IMR-90 (cell line): ENCODE results near the gene OTOG. TPM values are rescaled to one million over a fixed set of nuclear protein-coding genes. Genes with fewer than 3 reads are reported as not detected.

Source experiments
- ATAC-seq: fragments of 200-7000 bp; cut with Tn5 transposase; 2 replicates; pipeline ENCODE4 v1.9.1; 2020; ENCODE audit warnings: low read depth, mild to moderate bottlenecking, moderate library complexity
- BruUV-seq: library from RNA; stranded (reverse); fragments of 400-500 nt; replicated peaks from 2 replicates; lab custom pipeline; 2021; lab: Mats Ljungman, UMichigan
- CTCF ChIA-PET: fragments of 300-600 bp; formaldehyde crosslinking; extraction: SDS; loops from one replicate; lab custom pipeline; 2021; ENCODE audit warnings: antibody characterized with exemption; lab: Yijun Ruan, JAX
- POLR2A ChIA-PET: fragments of 300-600 bp; sonication (Branson Sonifier 250); formaldehyde crosslinking; loops from one replicate; lab custom pipeline; 2022; ENCODE audit warnings: antibody characterized with exemption; ENCODE audit not compliant: unreplicated experiment; lab: Charles Lee
- DNase-seq: peaks from one replicate; pipeline ENCODE4 v3.0.0; 2013
- H2AFZ ChIP-seq: replicated peaks from 2 replicates; pipeline ENCODE3; 2013; ENCODE audit warnings: low read length, mild to moderate bottlenecking; ENCODE audit not compliant: poor library complexity
- H2AK5ac ChIP-seq: 2 replicates; pipeline ENCODE4 v1.6.1; 2013; ENCODE audit warnings: low read depth, low read length, inconsistent platforms
- H2AK9ac ChIP-seq: replicated peaks from 2 replicates; pipeline ENCODE3; 2013; ENCODE audit warnings: mild to moderate bottlenecking, low read depth, low read length, moderate library complexity; ENCODE audit not compliant: poor library complexity
- H2BK120ac ChIP-seq: 2 replicates; pipeline ENCODE4 v1.6.1; 2013; ENCODE audit warnings: low read depth, low read length, inconsistent platforms
- H2BK15ac ChIP-seq: 3 replicates; pipeline ENCODE4 v1.6.1; 2013; ENCODE audit warnings: low read depth, low read length, inconsistent platforms
- H2BK20ac ChIP-seq: 2 replicates; pipeline ENCODE4 v1.6.1; 2013; ENCODE audit warnings: low read depth, mild to moderate bottlenecking, inconsistent platforms, low read length, moderate library complexity
- H2BK5ac ChIP-seq: 2 replicates; pipeline ENCODE4 v1.6.1; 2013; ENCODE audit warnings: mild to moderate bottlenecking, low read depth, low read length, inconsistent platforms; ENCODE audit not compliant: poor library complexity, severe bottlenecking
- H3K14ac ChIP-seq: replicated peaks from 2 replicates; pipeline ENCODE4 v1.6.1; 2013; ENCODE audit warnings: low read depth, low read length, inconsistent platforms
- H3K18ac ChIP-seq: 2 replicates; pipeline ENCODE4 v1.6.1; 2013; ENCODE audit warnings: low read depth, low read length, control low read depth
- H3K23ac ChIP-seq: 2 replicates; pipeline ENCODE4 v1.6.1; 2013; ENCODE audit warnings: low read depth, low read length, inconsistent platforms
- H3K27ac ChIP-seq: 2 replicates; pipeline ENCODE4 v1.5.1; 2013; ENCODE audit warnings: mild to moderate bottlenecking, control low read depth, low read length; ENCODE audit not compliant: insufficient read depth
- H3K27me3 ChIP-seq: 2 replicates; pipeline ENCODE4 v1.6.1; 2013; ENCODE audit warnings: low read length; ENCODE audit not compliant: control insufficient read depth, insufficient read depth
- H3K36me3 ChIP-seq: 2 replicates; pipeline ENCODE4 v1.6.1; 2013; ENCODE audit warnings: low read length, mixed read lengths; ENCODE audit not compliant: control insufficient read depth, insufficient read depth
- H3K4ac ChIP-seq: 2 replicates; pipeline ENCODE4 v1.6.1; 2013; ENCODE audit warnings: low read depth, low read length, inconsistent platforms
- H3K4me1 ChIP-seq: 2 replicates; pipeline ENCODE4 v1.6.1; 2013; ENCODE audit warnings: low read length, mixed read lengths; ENCODE audit not compliant: control insufficient read depth, insufficient read depth
- H3K4me2 ChIP-seq: 2 replicates; pipeline ENCODE4 v1.6.1; 2013; ENCODE audit warnings: low read depth, mild to moderate bottlenecking, control low read depth, low read length, moderate library complexity
- H3K4me3 ChIP-seq: 2 replicates; pipeline ENCODE4 v1.5.1; 2013; ENCODE audit warnings: low read depth, mild to moderate bottlenecking, control low read depth, low read length, moderate library complexity; ENCODE audit not compliant: insufficient read depth
- H3K56ac ChIP-seq: 2 replicates; pipeline ENCODE4 v1.6.1; 2013; ENCODE audit warnings: low read length, inconsistent platforms; ENCODE audit not compliant: insufficient read depth; ENCODE audit errors: extremely low read depth
- H3K79me1 ChIP-seq, 2 experiments: 2 replicates each; pipeline ENCODE4 v1.6.1; 2013; ENCODE audit warnings: low read length in 2 of 2, inconsistent platforms in 1 of 2, low read depth in 1 of 2
- H3K9ac ChIP-seq: 2 replicates; pipeline ENCODE4 v1.6.1; 2013; ENCODE audit warnings: low read depth, low read length, control low read depth
- H3K9me1 ChIP-seq: 2 replicates; pipeline ENCODE4 v1.6.1; 2013; ENCODE audit warnings: low read length, inconsistent platforms; ENCODE audit not compliant: insufficient read depth
- H3K9me3 ChIP-seq: 2 replicates; pipeline ENCODE4 v1.6.1; 2013; ENCODE audit warnings: low read length; ENCODE audit not compliant: control insufficient read depth, insufficient read depth
- H4K20me1 ChIP-seq: 2 replicates; pipeline ENCODE4 v1.6.1; 2013; ENCODE audit warnings: low read length, inconsistent platforms; ENCODE audit not compliant: insufficient read depth
- H4K5ac ChIP-seq: 2 replicates; pipeline ENCODE4 v1.6.1; 2013; ENCODE audit warnings: mild to moderate bottlenecking, low read depth, low read length, control low read depth
- H4K8ac ChIP-seq, 2 experiments: 2 replicates each; pipeline ENCODE4 v1.6.1; 2013; ENCODE audit warnings: low read depth in 2 of 2, low read length in 2 of 2, control low read depth in 1 of 2, inconsistent platforms in 1 of 2
- H4K91ac ChIP-seq: 2 replicates; pipeline ENCODE4 v1.6.1; 2013; ENCODE audit warnings: low read depth, low read length, inconsistent platforms; ENCODE audit not compliant: insufficient read depth
- BHLHE40 ChIP-seq: fragments of 150-350 bp; IDR thresholded peaks from 2 replicates; pipeline ENCODE4 v1.6.1; 2016; ENCODE audit warnings: mild to moderate bottlenecking, low read depth, low read length
- CEBPB ChIP-seq: IDR thresholded peaks from 2 replicates; pipeline ENCODE4 v1.6.1; 2012; ENCODE audit warnings: low read depth, low read length, improper control_type of control experiment
- CHD1 ChIP-seq: IDR thresholded peaks from 2 replicates; pipeline ENCODE4 v1.6.1; 2012; ENCODE audit warnings: low read depth, low read length, improper control_type of control experiment
- CTCF ChIP-seq: conservative IDR thresholded peaks from 2 replicates; pipeline ENCODE4 v1.5.1; 2012; ENCODE audit warnings: mild to moderate bottlenecking, low read depth, low read length, improper control_type of control experiment
- ELK1 ChIP-seq: fragments of 150-350 bp; IDR thresholded peaks from 2 replicates; pipeline ENCODE4 v1.6.1; 2016; ENCODE audit warnings: low read depth, mild to moderate bottlenecking, low read length, moderate library complexity, borderline replicate concordance
- FOS ChIP-seq: fragments of 150-350 bp; IDR thresholded peaks from 2 replicates; pipeline ENCODE4 v1.6.1; 2016; ENCODE audit warnings: low read depth, low read length
- MAFK ChIP-seq: IDR thresholded peaks from 2 replicates; pipeline ENCODE4 v1.6.1; 2012; ENCODE audit warnings: low read depth, low read length, improper control_type of control experiment
- MAZ ChIP-seq: IDR thresholded peaks from 2 replicates; pipeline ENCODE4 v1.6.1; 2012; ENCODE audit warnings: low read depth, mild to moderate bottlenecking, low read length, improper control_type of control experiment, moderate library complexity, borderline replicate concordance
- MXI1 ChIP-seq: IDR thresholded peaks from 2 replicates; pipeline ENCODE4 v1.6.1; 2012; ENCODE audit warnings: low read depth, mild to moderate bottlenecking, low read length, moderate library complexity, borderline replicate concordance
- NFE2L2 ChIP-seq: fragments of 150-350 bp; IDR thresholded peaks from 2 replicates; pipeline ENCODE4 v1.6.1; 2016; ENCODE audit warnings: low read depth, mild to moderate bottlenecking, low read length
- POLR2A ChIP-seq: IDR thresholded peaks from 2 replicates; pipeline ENCODE4 v1.6.1; 2012; ENCODE audit warnings: mild to moderate bottlenecking, low read depth, low read length
- RAD21 ChIP-seq: IDR thresholded peaks from 2 replicates; pipeline ENCODE4 v1.6.1; 2012; ENCODE audit warnings: low read length, improper control_type of control experiment
- RCOR1 ChIP-seq: IDR thresholded peaks from 2 replicates; pipeline ENCODE4 v1.6.1; 2012; ENCODE audit warnings: mild to moderate bottlenecking, low read length, improper control_type of control experiment; ENCODE audit not compliant: insufficient replicate concordance
- RFX5 ChIP-seq: IDR thresholded peaks from 2 replicates; pipeline ENCODE4 v1.8.0; 2012; ENCODE audit warnings: low read depth, mild to moderate bottlenecking, low read length, moderate library complexity
- SMC3 ChIP-seq: fragments of 150-350 bp; IDR thresholded peaks from 2 replicates; pipeline ENCODE4 v1.6.1; 2016; ENCODE audit warnings: low read depth, mild to moderate bottlenecking, antibody characterized with exemption, low read length, moderate library complexity
- WGBS, 2 experiments: methylation state at CpG; one replicate each; pipeline versions ENCODE4 v1.1.5 to v1.1.7; 2013; ENCODE audit warnings: missing lambda C conversion rate in 2 of 2; ENCODE audit not compliant: insufficient read length in 1 of 2; ENCODE audit errors: extremely low coverage in 2 of 2; 5-methylcytosine and 5-hydroxymethylcytosine counted together
- dilution Hi-C: fragments of 300-500 bp; cut with HindIII; formaldehyde crosslinking; loops from one replicate; pipeline ENCODE4 v1.14.3; 2018; ENCODE audit warnings: low sequenced_read_pairs; ENCODE audit not compliant: unreplicated experiment
- in situ Hi-C: fragments of 300-500 bp; cut with MboI; formaldehyde crosslinking; loops from 3 replicates; pipeline ENCODE4 v1.14.3; 2019; ENCODE audit warnings: low sequenced_read_pairs, inconsistent platforms, mixed read lengths
- intact Hi-C: fragments of 100-400 bp; cut with micrococcal nuclease; formaldehyde crosslinking; loops from 2 replicates; pipeline ENCODE4 v1.10.0; 2022
- polyA plus RNA-seq, 3 experiments: library from polyadenylated mRNA; depleted of rRNA; stranded (reverse); fragments of >200 nt; gene quantifications; 2 replicates each; pipeline ENCODE4 v1.2.3, GENCODE V29; 2012; ENCODE audit warnings: low replicate concordance in 1 of 3
- total RNA-seq: library from RNA; depleted of rRNA; stranded (reverse); fragments of >200 nt; gene quantifications from 2 replicates; pipeline ENCODE4 v1.2.3, GENCODE V29; 2012
- TF ChIP-seq, protein P1 (sequence below): fragments of 150-350 bp; IDR thresholded peaks from 2 replicates; pipeline ENCODE4 v1.6.1; 2017; ENCODE audit warnings: mild to moderate bottlenecking, antibody characterized with exemption, low read length, low read depth

The OTOG gene
- total and polyA plus RNA-seq, 2 of the 4 experiments (the other 2 are of a cell fraction): not detected

GRCh38 chr11:17686231-17686980 is 139.3 kb downstream of the OTOG start:
- H3K23ac ChIP-seq: no peak overlapping the region
- H3K14ac ChIP-seq: no peak overlapping the region
- no peaks in the 10 kb centered on the region for H3K36me3 ChIP-seq
- no peak overlapping the region for H4K91ac ChIP-seq
- H3K27me3 ChIP-seq: peaks cover 5% of the 10 kb centered on the region; the same call in 1 of the 2 replicates
- H2BK5ac ChIP-seq: no peak overlapping the region
- no peaks in the 10 kb centered on the region for H3K9me1 ChIP-seq
- no peaks in the 10 kb centered on the region for H3K9me3 ChIP-seq
- no peak overlapping the region for H2AK5ac ChIP-seq
- no peak overlapping the region for H2AFZ ChIP-seq
- ChIA-PET CTCF (no interaction called here), POLR2A (no interaction called here)
- H3K4ac ChIP-seq: no peak overlapping the region
- H2BK15ac ChIP-seq: no peak overlapping the region
- H4K5ac ChIP-seq: no peak overlapping the region
- no peak overlapping the region for H3K18ac ChIP-seq
- intact Hi-C loops: no loop called here
- H3K4me2 ChIP-seq: no peak overlapping the region
- H3K4me3 ChIP-seq: no peak overlapping the region
- TF ChIP-seq RAD21 (no peak), MXI1 (no peak), RFX5 (no peak), CEBPB (no peak), FOS (no peak), RCOR1 (no peak), BHLHE40 (no peak), MAZ (no peak), POLR2A (no peak), CTCF (no peak), CHD1 (no peak), SMC3 (no peak), ELK1 (no peak), NFE2L2 (no peak), MAFK (no peak)
- TF ChIP-seq, protein P1, sequence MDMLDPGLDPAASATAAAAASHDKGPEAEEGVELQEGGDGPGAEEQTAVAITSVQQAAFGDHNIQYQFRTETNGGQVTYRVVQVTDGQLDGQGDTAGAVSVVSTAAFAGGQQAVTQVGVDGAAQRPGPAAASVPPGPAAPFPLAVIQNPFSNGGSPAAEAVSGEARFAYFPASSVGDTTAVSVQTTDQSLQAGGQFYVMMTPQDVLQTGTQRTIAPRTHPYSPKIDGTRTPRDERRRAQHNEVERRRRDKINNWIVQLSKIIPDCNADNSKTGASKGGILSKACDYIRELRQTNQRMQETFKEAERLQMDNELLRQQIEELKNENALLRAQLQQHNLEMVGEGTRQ: no peak
- in situ Hi-C loops: no loop called here
- ATAC-seq (no peak), DNase-seq (no peak)
- no peaks in the 10 kb centered on the region for H4K20me1 ChIP-seq
- H3K27ac ChIP-seq: no peak overlapping the region
- no peak overlapping the region for H2BK20ac ChIP-seq
- H3K56ac ChIP-seq: no peak overlapping the region
- no peaks in the 10 kb centered on the region for H3K4me1 ChIP-seq
- no peak overlapping the region for H2BK120ac ChIP-seq
- H2AK9ac ChIP-seq: no peak overlapping the region
- no TSS peak for BruUV-seq
- WGBS, 2 experiments: 0% methylated on average over 2 of the region's 8 CpGs; no CpG with 5 or more reads in 1 of the 2 experiments
- no peak overlapping the region for H3K9ac ChIP-seq
- H4K8ac ChIP-seq: no peak overlapping the region
- H3K79me1 ChIP-seq: no peaks in the 10 kb centered on the region
- dilution Hi-C loops: no loop called here
